HG03045 (cell line): ENCODE data around the gene ZNF75A.

Experiments
- ATAC-seq: cut with Tn5 transposase; IDR thresholded peaks from one replicate; pipeline ENCODE4 v1.9.1; 2021; ENCODE audit warnings: mild to moderate bottlenecking, moderate library complexity; ENCODE audit not compliant: unreplicated experiment

ZNF75A gene

GRCh38 chr16:3364774-3365427 is 59.6 kb downstream of the ZNF75A start:
- no peak for ATAC-seq
